Esophagus muscularis mucosa (tissue), 4 donors: ENCODE measurements around the gene GATD1. TPM values are rescaled to one million over a fixed set of nuclear protein-coding genes. Genes with fewer than 3 reads are reported as not detected.

Experiments
- DNase-seq: peaks from one replicate; pipeline ENCODE4 v3.0.0-alpha.2; 2017; ENCODE audit errors: extremely low spot score
- H3K27ac ChIP-seq, 4 donors: fragments of 200-600 bp; sonication (generic); replicated peaks in 1 of 4; 1 replicate in 3 of 4; 2 replicates in 1 of 4; pipeline ENCODE4 v1.5.1; 2016 to 2019; ENCODE audit warnings: mild to moderate bottlenecking in 1 of 4
- H3K27me3 ChIP-seq, 4 donors: fragments of 200-600 bp; sonication (generic); one replicate each; pipeline versions ENCODE4 v1.5.1 to v1.6.0; 2016 to 2019
- H3K36me3 ChIP-seq, 4 donors: fragments of 200-600 bp; sonication (generic); one replicate each; pipeline ENCODE4 v1.5.1; 2016 to 2019
- H3K4me1 ChIP-seq, 4 donors: fragments of 200-600 bp; sonication (generic); one replicate each; pipeline ENCODE4 v1.5.1; 2016 to 2019
- H3K4me3 ChIP-seq, 4 donors: fragments of 200-600 bp; sonication (generic); 1 replicate in 2 of 4; 2 replicates in 2 of 4; pipeline ENCODE4 v1.5.1; 2016 to 2019; ENCODE audit warnings: mild to moderate bottlenecking in 4 of 4, moderate library complexity in 1 of 4
- H3K9me3 ChIP-seq, 4 donors: fragments of 200-600 bp; sonication (generic); 1 replicate in 3 of 4; 2 replicates in 1 of 4; pipeline ENCODE4 v1.5.1; 2016 to 2019
- EP300 ChIP-seq: sonication (generic); formaldehyde crosslinking; IDR thresholded peaks from one replicate; pipeline ENCODE4 v1.6.1; 2017; ENCODE audit warnings: antibody characterized with exemption
- POLR2A ChIP-seq: fragments of 450-650 bp; IDR thresholded peaks from one replicate; pipeline ENCODE4 v1.6.1; 2017; ENCODE audit warnings: antibody characterized with exemption, moderate library complexity, mild to moderate bottlenecking, low read depth
- POLR2AphosphoS5 ChIP-seq, 2 donors: sonication (generic); formaldehyde crosslinking; IDR thresholded peaks; one replicate each; pipeline ENCODE4 v1.6.1; 2017; ENCODE audit warnings: antibody characterized with exemption in 2 of 2
- WGBS: methylation state at CpG from one replicate; pipeline ENCODE4 v1.1.5; 2018; 5-methylcytosine and 5-hydroxymethylcytosine counted together
- intact Hi-C: fragments of 100-400 bp; cut with DNase I; formaldehyde crosslinking; loops from one replicate; pipeline ENCODE4 v1.15.1; 2023
- total RNA-seq, 4 donors: library from RNA; depleted of rRNA; stranded (reverse); fragments of >200 nt; gene quantifications; one replicate each; pipeline versions ENCODE4 v1.1.0 to v1.2.1, GENCODE V29; 2016
- TF ChIP-seq, protein P1 (sequence below), 3 experiments: fragments of 200-600 bp in 2 of 3; fragments of 450-650 bp in 1 of 3; sonication (generic) in 2 of 3; IDR thresholded peaks; one replicate each; pipeline ENCODE4 v1.5.1; 2017 to 2019; ENCODE audit warnings: antibody characterized with exemption in 3 of 3, mild to moderate bottlenecking in 2 of 3, moderate library complexity in 1 of 3

Gene GATD1
- total RNA-seq, 4 donors from 2014 or later, result 24.0 to 37.7 (median 28.9) TPM

DNA sequence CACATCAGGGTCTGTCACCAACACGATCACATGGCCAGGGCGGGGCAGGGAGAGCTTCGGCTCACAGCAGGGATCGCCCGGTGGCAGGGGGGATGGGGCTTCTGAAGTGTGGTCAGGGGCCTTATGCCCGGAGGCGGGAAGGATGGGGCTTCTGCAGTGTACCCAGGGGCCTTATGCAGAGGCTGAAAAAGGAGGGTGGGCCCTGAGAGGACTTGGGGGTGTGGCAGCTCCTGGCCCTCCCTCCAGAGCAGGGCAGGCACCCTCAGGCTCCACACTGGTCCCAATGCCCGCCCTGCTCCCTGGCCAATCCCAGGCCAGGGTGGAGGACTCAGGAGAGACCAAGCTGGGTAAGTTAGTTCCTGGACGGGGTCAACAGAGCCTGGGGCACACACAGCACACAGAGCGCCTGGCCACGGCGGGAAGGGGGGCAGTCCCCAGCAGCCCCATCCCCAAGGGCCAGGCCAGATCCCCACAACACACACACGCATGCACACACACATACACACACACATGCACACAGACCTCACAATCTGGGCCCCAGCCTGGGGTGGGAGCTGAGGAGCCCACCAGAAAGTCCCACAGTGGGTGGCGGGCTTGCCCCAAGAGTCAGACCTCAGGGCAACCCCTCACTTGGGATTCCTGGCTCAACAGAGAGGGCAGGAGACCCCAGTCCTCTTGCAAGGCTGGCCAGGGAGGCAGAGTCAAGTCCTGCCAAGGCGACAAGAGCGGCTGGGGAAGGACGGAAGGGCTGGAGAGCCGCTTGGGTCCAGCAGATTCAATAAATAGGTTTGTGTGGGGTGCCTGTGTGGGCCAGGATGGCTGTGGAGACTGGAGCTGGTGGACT is 13.7 kb upstream of the GATD1 start:
- H3K4me1 ChIP-seq, result peaks cover 14 to 38% (median 27%) of the 10 kb centered on the region in 4 donors
- H3K27me3 ChIP-seq, result peaks cover 0 to 42% (median 12%) of the 10 kb centered on the region in 4 donors
- H3K36me3 ChIP-seq, result peaks cover 0 to 28% (median 25%) of the 10 kb centered on the region in 4 donors
- H3K4me3 ChIP-seq, result no peak overlapping the region
- intact Hi-C loops, result no loop called here
- H3K9me3 ChIP-seq, result no peaks in the 10 kb centered on the region
- TF ChIP-seq, protein P1, sequence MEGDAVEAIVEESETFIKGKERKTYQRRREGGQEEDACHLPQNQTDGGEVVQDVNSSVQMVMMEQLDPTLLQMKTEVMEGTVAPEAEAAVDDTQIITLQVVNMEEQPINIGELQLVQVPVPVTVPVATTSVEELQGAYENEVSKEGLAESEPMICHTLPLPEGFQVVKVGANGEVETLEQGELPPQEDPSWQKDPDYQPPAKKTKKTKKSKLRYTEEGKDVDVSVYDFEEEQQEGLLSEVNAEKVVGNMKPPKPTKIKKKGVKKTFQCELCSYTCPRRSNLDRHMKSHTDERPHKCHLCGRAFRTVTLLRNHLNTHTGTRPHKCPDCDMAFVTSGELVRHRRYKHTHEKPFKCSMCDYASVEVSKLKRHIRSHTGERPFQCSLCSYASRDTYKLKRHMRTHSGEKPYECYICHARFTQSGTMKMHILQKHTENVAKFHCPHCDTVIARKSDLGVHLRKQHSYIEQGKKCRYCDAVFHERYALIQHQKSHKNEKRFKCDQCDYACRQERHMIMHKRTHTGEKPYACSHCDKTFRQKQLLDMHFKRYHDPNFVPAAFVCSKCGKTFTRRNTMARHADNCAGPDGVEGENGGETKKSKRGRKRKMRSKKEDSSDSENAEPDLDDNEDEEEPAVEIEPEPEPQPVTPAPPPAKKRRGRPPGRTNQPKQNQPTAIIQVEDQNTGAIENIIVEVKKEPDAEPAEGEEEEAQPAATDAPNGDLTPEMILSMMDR (IDR thresholded peaks at IDR 0.05), result no peak
- TF ChIP-seq POLR2AphosphoS5 (IDR thresholded peaks at IDR 0.05), result no peak
- TF ChIP-seq POLR2A, result no peak
- no peak for TF ChIP-seq EP300
- 63% methylated on average over 4 of the region's 18 CpGs for WGBS
- H3K27ac ChIP-seq, result no peak overlapping the region
- DNase-seq, result no peak

DNA sequence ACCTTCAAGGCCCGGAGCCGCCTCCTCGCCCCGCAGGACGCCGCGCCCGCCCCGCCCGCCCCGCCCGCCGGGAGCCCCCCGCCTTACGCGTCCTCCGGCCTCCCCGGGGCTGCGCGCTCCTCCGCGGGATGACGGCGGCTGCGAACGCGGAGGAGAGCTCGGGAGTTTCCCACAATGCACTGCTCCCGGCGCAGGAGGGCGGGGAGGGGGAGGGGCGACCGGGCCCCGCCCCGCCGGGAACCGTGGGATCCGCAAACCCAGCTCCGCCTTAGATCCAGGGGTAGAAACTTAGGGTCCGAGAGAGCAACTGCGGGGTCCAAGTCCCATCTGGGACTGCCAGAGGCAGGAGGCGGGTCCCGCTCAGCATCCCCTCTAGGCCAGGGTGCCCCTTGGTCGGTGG is 12.7 kb upstream of the GATD1 start, which contains the start of gene CEND1:
Gene CEND1, minus strand, starts transcription at position 148 of the 400 bp plus-strand sequence. CDS start 1,514 bp downstream, outside the sequence.
- no CpG with 5 or more reads among the region's 44 CpGs for WGBS
- intact Hi-C loops, result no loop called here
- H3K36me3 ChIP-seq, result peaks cover 0 to 29% (median 26%) of the 10 kb centered on the region in 4 donors
- H3K27ac ChIP-seq, result no peak within 1 kb of the TSS
- peaks cover 4 to 28% (median 17%) of the 10 kb centered on the region in 4 donors for H3K4me1 ChIP-seq
- DNase-seq, result no peak
- H3K27me3 ChIP-seq, result peaks cover 0 to 42% (median 12%) of the 10 kb centered on the region in 4 donors
- no peaks in the 10 kb centered on the region for H3K9me3 ChIP-seq
- no peak for TF ChIP-seq POLR2A
- peak in 1 of 2 donors; percentile 24 for TF ChIP-seq POLR2AphosphoS5 (IDR thresholded peaks at IDR 0.05)
- H3K4me3 ChIP-seq, result peak within 1 kb of the TSS in 3 of 4 donors; percentile 18 to 39 (median 28)

DNA sequence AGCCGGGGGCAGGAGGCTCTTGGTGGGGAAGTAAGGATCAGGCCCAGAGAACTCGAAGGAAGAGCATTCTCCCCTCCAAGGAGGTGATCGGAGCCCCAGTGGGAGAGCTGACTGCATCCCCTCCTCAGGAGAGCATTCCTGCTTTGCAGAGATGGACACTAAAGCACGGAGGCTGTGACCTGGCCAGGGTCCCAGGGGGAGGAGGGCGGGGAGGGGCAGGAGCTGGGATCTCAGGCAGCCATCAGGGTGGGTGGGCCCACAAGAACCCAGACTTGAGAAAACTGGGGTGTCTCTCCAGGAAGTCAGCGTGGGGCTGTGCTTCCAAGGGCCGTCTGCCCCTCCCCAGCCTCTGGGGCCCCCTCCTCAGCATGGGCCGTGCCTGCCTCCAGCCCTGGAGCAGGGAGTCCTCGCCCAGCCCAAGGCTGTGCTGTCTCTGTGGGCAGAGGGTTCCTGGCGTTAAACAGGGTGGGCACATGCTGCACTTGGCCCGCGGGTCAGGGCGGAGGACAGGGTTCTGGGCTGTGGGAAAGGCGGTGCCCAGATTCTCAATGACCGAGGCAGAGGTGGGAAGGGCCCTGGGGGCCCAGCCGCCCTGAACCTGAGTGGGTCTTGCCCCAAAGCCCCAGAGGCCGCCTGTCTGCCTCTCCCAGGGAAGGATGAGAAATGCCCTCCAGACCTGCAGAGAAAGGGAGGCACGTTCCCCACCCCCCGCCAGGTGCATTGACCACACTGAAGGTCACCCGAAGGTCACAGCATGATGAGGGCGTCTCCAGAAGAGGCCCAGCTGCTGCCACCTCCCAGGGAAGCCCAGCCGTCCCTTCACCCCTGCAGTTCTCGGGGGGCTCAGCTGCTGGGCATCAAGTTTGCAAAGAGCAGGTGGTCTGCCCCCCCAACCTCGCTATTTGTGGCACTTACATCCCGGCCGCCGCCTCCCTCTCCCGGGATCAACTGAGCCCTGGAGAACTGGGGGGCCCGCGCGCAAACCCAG is 12.0 kb upstream of the GATD1 start:
- Histone ChIP-seq H3K4me1 (peaks cover 0 to 21% (median 12%) of the 10 kb centered on the region in 4 donors), H3K36me3 (peaks cover 0 to 33% (median 26%) of the 10 kb centered on the region in 4 donors), H3K27me3 (peaks cover 0 to 42% (median 12%) of the 10 kb centered on the region in 4 donors), H3K9me3 (no peaks in the 10 kb centered on the region), H3K27ac (no peak overlapping the region), H3K4me3 (peak overlapping the region in 3 of 4 donors; percentile 18 to 39 (median 28))
- WGBS, result 50% methylated on average over 18 of the region's 31 CpGs
- intact Hi-C loops, result no loop called here
- TF ChIP-seq POLR2A (no peak), POLR2AphosphoS5 (IDR thresholded peaks at IDR 0.05) (no peak), EP300 (no peak)
- TF ChIP-seq, protein P1 (IDR thresholded peaks at IDR 0.05), result no peak
- no peak for DNase-seq

DNA sequence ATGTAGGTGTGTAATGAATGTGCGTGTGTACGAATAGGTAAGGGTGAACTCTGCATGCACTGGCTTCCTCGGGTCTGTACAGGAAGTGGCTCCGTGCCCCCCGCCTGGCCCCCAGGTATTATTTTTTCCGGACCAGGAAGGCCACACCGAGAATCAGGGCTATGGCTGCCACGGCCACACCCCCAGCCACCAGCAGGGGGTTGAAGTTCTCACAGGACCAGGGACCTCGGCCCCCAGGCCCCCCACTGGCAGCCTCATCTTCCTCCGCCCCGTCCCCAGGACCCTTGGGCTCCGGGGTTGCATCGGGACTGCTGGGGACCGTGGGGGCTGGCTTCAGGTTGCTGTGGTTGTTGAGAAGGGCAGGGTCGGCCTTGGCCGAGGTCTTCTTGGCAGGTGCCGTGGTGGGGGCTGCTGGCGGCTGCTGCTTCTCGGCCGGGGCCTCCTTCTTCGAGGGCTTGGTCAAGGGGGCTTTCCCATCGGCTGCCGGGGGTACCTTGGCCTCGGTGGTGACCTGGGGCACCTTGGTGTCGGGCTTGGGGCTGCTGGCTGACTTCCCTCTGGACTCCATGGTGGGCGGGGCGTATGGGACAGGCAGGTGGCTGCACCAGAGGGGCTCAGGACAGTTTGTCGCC is 10.8 kb upstream of the GATD1 start:
- 74% methylated on average over 19 of the region's 28 CpGs for WGBS
- Histone ChIP-seq H3K9me3 (no peaks in the 10 kb centered on the region), H3K36me3 (peaks cover 0 to 29% (median 20%) of the 10 kb centered on the region in 4 donors), H3K27me3 (peaks cover 0 to 42% (median 12%) of the 10 kb centered on the region in 4 donors), H3K27ac (no peak overlapping the region), H3K4me3 (no peak overlapping the region), H3K4me1 (peaks cover 9 to 26% (median 17%) of the 10 kb centered on the region in 4 donors)
- TF ChIP-seq, protein P1 (IDR thresholded peaks at IDR 0.05), result no peak
- TF ChIP-seq POLR2A (no peak), EP300 (no peak), POLR2AphosphoS5 (IDR thresholded peaks at IDR 0.05) (no peak)
- DNase-seq, result no peak
- intact Hi-C loops, result no loop called here
